IPS DF 4.7 (cell line): ENCODE results near the gene AFAP1.

ENCODE experiments used
- DNase-seq: peaks from one replicate; pipeline ENCODE4 v3.0.0-alpha.2; 2013; ENCODE audit warnings: low spot score; ENCODE audit errors: extremely low read depth

Gene AFAP1

GRCh38 chr4:7917669-7918068, 22.0 kb downstream of the AFAP1 start:
- no peak for DNase-seq

- no peak for DNase-seq
Measured at GRCh38 chr4:7915875-7916242, 23.8 kb downstream of the AFAP1 start.

- no peak for DNase-seq
Measured at GRCh38 chr4:7912826-7913225, 26.8 kb downstream of the AFAP1 start.

GRCh38 chr4:7910952-7911578, 28.6 kb downstream of the AFAP1 start:
- DNase-seq, result no peak

GRCh38 chr4:7910263-7910896, 29.3 kb downstream of the AFAP1 start:
- DNase-seq, result no peak

GRCh38 chr4:7909463-7910262, 30.0 kb downstream of the AFAP1 start:
- DNase-seq, result no peak

GRCh38 chr4:7908668-7909067, 31.0 kb downstream of the AFAP1 start:
- no peak for DNase-seq

GRCh38 chr4:7907142-7907541, 32.5 kb downstream of the AFAP1 start:
- DNase-seq, result no peak

- no peak for DNase-seq
Measured at GRCh38 chr4:7906171-7906701, 33.4 kb downstream of the AFAP1 start.

GRCh38 chr4:7904952-7905915, 34.4 kb downstream of the AFAP1 start:
- DNase-seq, result no peak

GRCh38 chr4:7903791-7904516, 35.7 kb downstream of the AFAP1 start:
- DNase-seq, result no peak

- no peak for DNase-seq
Measured at GRCh38 chr4:7902826-7903225, 36.8 kb downstream of the AFAP1 start.

- DNase-seq, result no peak
Measured at GRCh38 chr4:7902101-7902553, 37.5 kb downstream of the AFAP1 start.

GRCh38 chr4:7901311-7901885, 38.3 kb downstream of the AFAP1 start:
- DNase-seq, result no peak

GRCh38 chr4:7900334-7900909, 39.2 kb downstream of the AFAP1 start:
- DNase-seq, result no peak

GRCh38 chr4:7899184-7899869, 40.3 kb downstream of the AFAP1 start:
- no peak for DNase-seq

GRCh38 chr4:7898385-7898784, 41.3 kb downstream of the AFAP1 start:
- no peak for DNase-seq

- no peak for DNase-seq
Measured at GRCh38 chr4:7897811-7898210, 41.9 kb downstream of the AFAP1 start.

- DNase-seq, result no peak
Measured at GRCh38 chr4:7894677-7895181, 44.9 kb downstream of the AFAP1 start.
